Brain microvascular endothelial cell (primary cell): ENCODE data around the gene POP7.
A peak's percentile ranks its signal among the peaks of the same experiment; 100 is the strongest.
"Not testable (repeated sequence)": the region's sequence is repeated elsewhere in the genome, so short reads cannot be mapped to it uniquely, and the experiment has no call there.

Source experiments
- DNase-seq: peaks from one replicate; pipeline ENCODE4 v3.0.0-alpha.2; 2020
- H3K27ac ChIP-seq: fragments of 250-450 bp; sonication (Bioruptor Pico); 2 replicates; pipeline ENCODE4 v1.5.1; 2020; ENCODE audit warnings: mild to moderate bottlenecking, moderate library complexity
- H3K27me3 ChIP-seq: fragments of 250-450 bp; sonication (Bioruptor Pico); replicated peaks from 2 replicates; pipeline ENCODE4 v1.5.1; 2020; ENCODE audit warnings: mild to moderate bottlenecking
- H3K36me3 ChIP-seq: fragments of 250-450 bp; sonication (Bioruptor Pico); replicated peaks from 2 replicates; pipeline ENCODE4 v1.5.1; 2020; ENCODE audit warnings: mild to moderate bottlenecking
- H3K4me3 ChIP-seq: 2 replicates; pipeline ENCODE4 v1.5.1; 2011; ENCODE audit warnings: low read depth, mild to moderate bottlenecking, control low read depth, low read length, moderate library complexity
- CTCF ChIP-seq: IDR thresholded peaks from 2 replicates; pipeline ENCODE4 v1.5.1; 2011; ENCODE audit warnings: low read depth, mild to moderate bottlenecking, moderate library complexity, low read length, control low read depth, inconsistent platforms; ENCODE audit errors: missing control alignments
- in situ Hi-C: cut with HindIII; loops from 2 replicates; pipeline ENCODE4 v1.10.0; 2017; ENCODE audit warnings: low sequenced_read_pairs, low pct_ligation_motif_present

Gene POP7

DNA sequence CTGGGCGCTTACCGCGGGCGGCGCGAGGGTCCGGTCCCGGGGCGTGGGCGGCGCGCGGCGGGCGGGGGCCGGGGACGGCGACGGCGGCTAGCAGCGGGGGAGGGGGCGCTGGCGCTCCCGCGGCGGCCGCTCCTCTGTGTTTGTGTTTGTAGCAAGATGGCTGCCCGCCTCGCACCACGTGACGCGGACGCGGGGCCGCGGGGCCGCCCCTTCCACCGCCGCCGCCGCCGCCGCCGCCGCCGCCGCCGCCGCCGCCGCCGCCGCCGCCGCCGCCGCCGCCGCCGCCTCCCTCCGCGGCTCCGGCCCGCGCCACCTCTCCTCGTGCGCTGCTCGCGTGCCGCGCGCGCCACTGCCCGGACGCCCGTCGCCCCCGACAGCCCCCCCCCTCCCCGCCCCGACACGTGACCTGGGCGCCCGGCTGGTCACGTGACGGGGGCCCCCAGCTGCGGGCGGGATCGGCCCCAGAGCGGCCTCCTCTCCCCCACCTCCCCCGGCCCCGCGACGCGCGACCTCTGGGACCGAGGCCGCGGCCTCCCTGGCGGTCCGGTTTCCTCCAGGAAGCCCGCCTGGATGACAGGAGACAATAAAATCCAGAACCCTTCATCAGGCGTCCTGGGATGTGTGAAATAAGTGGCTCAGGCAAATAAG lies 11.7 kb upstream of the POP7 start, which contains the start of gene GIGYF1:
TSS of gene GIGYF1 (minus strand) at position 153 of the 648 bp plus-strand sequence. CDS start 6,012 bp downstream, outside the sequence.
- H3K27ac ChIP-seq: no peak within 1 kb of the TSS
- H3K4me3 ChIP-seq: peak within 1 kb of the TSS; percentile 62
- peaks cover 4% of the 10 kb centered on the region for H3K36me3 ChIP-seq
- no peak for DNase-seq
- no peak for TF ChIP-seq CTCF
- H3K27me3 ChIP-seq: no peaks in the 10 kb centered on the region
- in situ Hi-C loops: no loop called here

DNA sequence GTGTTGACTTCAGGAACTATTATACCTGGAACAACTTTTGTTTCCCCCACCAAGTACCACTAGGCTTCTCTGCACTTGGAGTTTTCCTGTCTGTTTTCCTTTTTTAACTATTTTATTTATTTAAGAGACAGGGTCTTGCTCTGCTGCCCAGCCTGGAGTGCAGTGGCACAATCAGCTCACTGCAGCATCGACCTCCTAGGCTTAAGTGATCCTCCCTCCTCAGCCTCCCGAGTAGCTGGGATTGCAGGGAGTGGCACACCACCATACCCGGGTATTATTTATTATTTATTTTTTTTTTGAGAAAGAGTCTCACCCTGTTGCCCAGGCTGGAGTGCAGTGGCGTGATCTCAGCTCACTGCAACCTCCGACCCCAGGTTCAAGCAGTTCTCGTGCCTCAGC lies 9.8 kb upstream of the POP7 start:
- TF ChIP-seq CTCF: no peak
- Histone ChIP-seq H3K36me3 (peaks cover under 1% of the 10 kb centered on the region), H3K4me3 (no peak overlapping the region), H3K27me3 (no peaks in the 10 kb centered on the region), H3K27ac (no peak overlapping the region)
- no peak for DNase-seq
- in situ Hi-C loops: no loop called here

GRCh38 chr7:100699018-100699417 lies 6.9 kb upstream of the POP7 start:
- no peak overlapping the region for H3K4me3 ChIP-seq
- no peak overlapping the region for H3K27ac ChIP-seq
- in situ Hi-C loops: no loop called here

GRCh38 chr7:100701089-100701488 lies 4.8 kb upstream of the POP7 start:
- not testable (repeated sequence) for H3K27ac ChIP-seq, DNase-seq, H3K27me3 ChIP-seq, H3K4me3 ChIP-seq, H3K36me3 ChIP-seq
- in situ Hi-C loops: loop anchor here (25.0 kb wide), 1 partner anchor 136 kb away; the partner anchor contains the start of gene EPHB4

More at GRCh38 chr7:100699018-100699417, 6.9 kb upstream of the POP7 start:
- H3K36me3 ChIP-seq: no peaks in the 10 kb centered on the region
- DNase-seq: no peak
- no peaks in the 10 kb centered on the region for H3K27me3 ChIP-seq
- TF ChIP-seq CTCF: no peak

DNA sequence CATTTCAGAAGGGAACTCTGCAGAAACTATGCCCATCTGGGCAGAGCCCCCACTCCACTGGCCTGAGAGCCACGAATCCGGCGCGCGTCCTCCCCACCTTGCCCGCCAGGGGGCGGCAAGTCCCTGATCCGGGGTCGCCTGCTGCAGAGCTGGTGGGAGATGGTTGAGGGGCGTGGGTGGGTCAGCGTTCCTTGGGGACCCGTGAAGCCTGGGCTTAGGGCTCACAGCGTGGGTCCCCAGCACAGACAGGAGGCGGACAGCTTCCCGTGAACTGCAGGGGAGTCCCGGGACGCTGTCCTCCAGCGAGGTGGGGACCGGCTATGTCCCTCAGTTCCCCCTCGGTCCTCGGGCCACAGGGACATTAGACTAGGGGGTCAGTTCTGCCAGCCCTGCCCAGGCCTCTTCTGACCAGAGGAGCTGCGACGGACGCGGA lies 585 bp upstream of the POP7 start:
- peak overlapping the region; percentile 94 for H3K4me3 ChIP-seq
- in situ Hi-C loops: loop anchor here (25.0 kb wide), 1 partner anchor 132 kb away; the partner anchor contains the start of gene EPHB4
- peak; percentile 96 for TF ChIP-seq CTCF
- H3K36me3 ChIP-seq: no peaks in the 10 kb centered on the region
- H3K27ac ChIP-seq: peak overlapping the region; percentile 59
- peak; percentile 60 for DNase-seq
- no peaks in the 10 kb centered on the region for H3K27me3 ChIP-seq

GRCh38 chr7:100706672-100707311 lies 871 bp downstream of the POP7 start:
- in situ Hi-C loops: loop anchor here (25.0 kb wide), 1 partner anchor 131 kb away; the partner anchor contains the start of gene EPHB4
- Histone ChIP-seq H3K4me3 (peak overlapping the region; percentile 94), H3K27ac (peak overlapping the region; percentile 43), H3K27me3 (no peaks in the 10 kb centered on the region), H3K36me3 (no peaks in the 10 kb centered on the region)
- TF ChIP-seq CTCF: no peak
- DNase-seq: no peak
